ENCODE results near the gene NPAS3. TPM values are rescaled to one million over a fixed set of nuclear protein-coding genes. Genes with fewer than 3 reads are reported as not detected.

The NPAS3 gene
- total RNA-seq, 1 donor from 2014 or later: 0.95 TPM

- ATAC-seq: no peak
- no peaks in the 10 kb centered on the region for H3K27me3 ChIP-seq (ENCODE audit: low read depth)
- no peaks in the 10 kb centered on the region for H3K36me3 ChIP-seq
- no peak for DNase-seq
- no peak overlapping the region for H3K27ac ChIP-seq
- H3K4me1 ChIP-seq: no peaks in the 10 kb centered on the region
- intact Hi-C loops (cut with DNase I): no loop called here
- no peak for TF ChIP-seq CTCF (IDR thresholded peaks at IDR 0.05)
- H3K9me3 ChIP-seq: no peaks in the 10 kb centered on the region
- H3K4me3 ChIP-seq: no peak overlapping the region
These were observed 28.7 kb downstream of the NPAS3 start for GRCh38 chr14:32967421-32967820.

GRCh38 chr14:32968972-32969544 is 30.4 kb downstream of the NPAS3 start:
- Histone ChIP-seq H3K27ac (no peak overlapping the region), H3K4me1 (no peaks in the 10 kb centered on the region), H3K36me3 (no peaks in the 10 kb centered on the region), H3K27me3 (ENCODE audit: low read depth) (peaks cover 4% of the 10 kb centered on the region), H3K4me3 (no peak overlapping the region), H3K9me3 (no peaks in the 10 kb centered on the region)
- intact Hi-C loops (cut with DNase I): no loop called here
- TF ChIP-seq CTCF (IDR thresholded peaks at IDR 0.05): no peak
- DNase-seq (no peak), ATAC-seq (no peak)

GRCh38 chr14:32977913-32978312 is 39.2 kb downstream of the NPAS3 start:
- H3K27me3 ChIP-seq (ENCODE audit: low read depth): peaks cover 4% of the 10 kb centered on the region
- no peak overlapping the region for H3K27ac ChIP-seq
- H3K4me3 ChIP-seq: no peak overlapping the region
- no peaks in the 10 kb centered on the region for H3K4me1 ChIP-seq
- intact Hi-C loops (cut with DNase I): no loop called here
- DNase-seq: no peak
- no peak for ATAC-seq
- no peaks in the 10 kb centered on the region for H3K36me3 ChIP-seq
- H3K9me3 ChIP-seq: no peaks in the 10 kb centered on the region
- TF ChIP-seq CTCF (IDR thresholded peaks at IDR 0.05): no peak

- no peaks in the 10 kb centered on the region for H3K4me1 ChIP-seq
- no peaks in the 10 kb centered on the region for H3K27me3 ChIP-seq (ENCODE audit: low read depth)
- H3K9me3 ChIP-seq: no peaks in the 10 kb centered on the region
- no peak for TF ChIP-seq CTCF (IDR thresholded peaks at IDR 0.05)
- no peak overlapping the region for H3K4me3 ChIP-seq
- ATAC-seq: no peak
- H3K36me3 ChIP-seq: no peaks in the 10 kb centered on the region
- no peak overlapping the region for H3K27ac ChIP-seq
- intact Hi-C loops (cut with DNase I): no loop called here
- DNase-seq: no peak
These were observed 40.1 kb downstream of the NPAS3 start for GRCh38 chr14:32978691-32979255.

GRCh38 chr14:32980178-32980901 is 41.7 kb downstream of the NPAS3 start:
- ATAC-seq (no peak), DNase-seq (no peak)
- TF ChIP-seq CTCF (IDR thresholded peaks at IDR 0.05): no peak
- intact Hi-C loops (cut with DNase I): no loop called here
- Histone ChIP-seq H3K9me3 (no peaks in the 10 kb centered on the region), H3K36me3 (no peaks in the 10 kb centered on the region), H3K4me1 (no peaks in the 10 kb centered on the region), H3K4me3 (no peak overlapping the region), H3K27ac (no peak overlapping the region), H3K27me3 (ENCODE audit: low read depth) (no peaks in the 10 kb centered on the region)
